ENCODE results near the gene TUBB4B.

GRCh38 chr9:137194909-137195308 is 46.2 kb upstream of the TUBB4B start:
- TF ChIP-seq POLR2A (IDR thresholded peaks at IDR 0.05) (no peak), CTCF (IDR thresholded peaks at IDR 0.05 in 8 of 11, conservative IDR thresholded peaks at IDR 0.05 in 3 of 11) (no peak)
